Neuron (in vitro differentiated cells): Measurements from ENCODE around the gene DAZAP2.
"Not testable (repeated sequence)": the region's sequence is repeated elsewhere in the genome, so short reads cannot be mapped to it uniquely, and the experiment has no call there.

Experiments
- H2AFZ ChIP-seq: one replicate; pipeline ENCODE4 v1.6.1; 2013; ENCODE audit warnings: low read depth, mild to moderate bottlenecking, inconsistent platforms, low read length, moderate library complexity
- H3K27me3 ChIP-seq: one replicate; pipeline ENCODE4 v1.6.1; 2013; ENCODE audit warnings: low read length; ENCODE audit not compliant: insufficient read depth
- H3K36me3 ChIP-seq: one replicate; pipeline ENCODE4 v1.6.1; 2013; ENCODE audit warnings: low read length; ENCODE audit not compliant: insufficient read depth
- H3K4me1 ChIP-seq: one replicate; pipeline ENCODE4 v1.6.1; 2013; ENCODE audit warnings: low read length; ENCODE audit not compliant: insufficient read depth
- H3K4me3 ChIP-seq: 2 replicates; pipeline ENCODE4 v1.5.1; 2013; ENCODE audit warnings: mild to moderate bottlenecking, low read length, moderate library complexity
- H3K9me3 ChIP-seq: one replicate; pipeline ENCODE4 v1.6.1; 2013; ENCODE audit warnings: low read length

Gene DAZAP2

DNA sequence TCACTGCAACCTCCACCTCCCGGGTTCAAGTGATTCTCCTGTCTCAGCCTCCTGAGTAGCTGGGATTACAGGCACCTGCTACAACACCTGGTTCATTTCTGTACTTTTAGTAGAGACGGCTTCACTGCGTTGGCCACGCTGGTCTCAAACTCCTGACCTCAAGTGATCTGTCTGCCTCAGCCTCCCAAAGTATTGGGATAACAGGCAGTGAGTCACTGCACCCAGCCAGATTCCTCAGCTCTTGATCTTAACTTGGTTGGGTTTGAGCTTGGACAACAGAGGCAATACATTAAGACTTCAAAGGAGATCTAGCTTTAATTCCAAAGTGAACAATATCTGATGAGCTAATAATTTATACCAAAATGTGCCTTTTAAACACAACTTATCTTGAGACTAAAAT is 5.6 kb downstream of the DAZAP2 start:
- no peaks in the 10 kb centered on the region for H3K9me3 ChIP-seq
- H2AFZ ChIP-seq: no peak overlapping the region
- H3K4me3 ChIP-seq: no peak overlapping the region
- H3K4me1 ChIP-seq: peaks cover 12% of the 10 kb centered on the region
- no peaks in the 10 kb centered on the region for H3K27me3 ChIP-seq
- peaks cover 38% of the 10 kb centered on the region for H3K36me3 ChIP-seq

DNA sequence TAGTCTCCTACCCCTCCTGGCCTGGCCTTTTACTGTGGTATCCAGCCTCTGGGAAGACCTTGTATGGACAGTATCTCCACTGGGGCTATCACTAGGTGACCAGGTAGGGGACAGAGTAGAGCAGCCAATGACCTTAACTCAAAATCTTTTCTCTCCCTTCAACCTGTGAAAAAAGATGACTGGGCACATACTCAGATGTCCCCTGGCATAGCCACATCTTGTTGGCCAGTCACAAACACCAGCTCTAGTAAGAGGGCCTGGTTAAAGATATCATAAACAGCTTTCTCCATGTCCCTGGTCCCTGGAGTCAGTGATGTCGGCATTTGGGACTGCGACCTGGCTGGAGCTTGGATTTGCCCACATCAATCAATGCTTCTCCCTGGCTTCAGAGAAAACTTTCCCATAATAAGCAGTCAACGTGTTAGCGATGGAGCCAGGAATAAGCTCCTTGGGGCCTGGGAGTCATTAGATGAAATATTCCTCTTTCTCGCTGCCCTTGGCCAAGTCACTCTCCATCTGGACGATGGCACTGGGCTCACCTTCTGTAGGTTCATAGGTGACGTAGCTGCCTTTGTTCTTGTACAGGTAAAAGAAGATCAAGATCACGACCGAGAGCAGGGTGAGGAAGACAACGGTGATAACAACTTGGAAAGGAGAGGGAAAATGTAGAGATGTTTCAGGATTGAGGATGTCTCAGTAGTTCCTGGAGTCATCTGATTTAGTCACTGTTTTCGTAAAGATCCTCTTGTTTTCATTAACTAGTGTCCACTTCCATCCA is 7.0 kb downstream of the DAZAP2 start:
- Histone ChIP-seq H3K4me1 (peaks cover 6% of the 10 kb centered on the region), H2AFZ (no peak overlapping the region), H3K36me3 (peaks cover 30% of the 10 kb centered on the region), H3K27me3 (no peaks in the 10 kb centered on the region), H3K4me3 (no peak overlapping the region), H3K9me3 (no peaks in the 10 kb centered on the region)

DNA sequence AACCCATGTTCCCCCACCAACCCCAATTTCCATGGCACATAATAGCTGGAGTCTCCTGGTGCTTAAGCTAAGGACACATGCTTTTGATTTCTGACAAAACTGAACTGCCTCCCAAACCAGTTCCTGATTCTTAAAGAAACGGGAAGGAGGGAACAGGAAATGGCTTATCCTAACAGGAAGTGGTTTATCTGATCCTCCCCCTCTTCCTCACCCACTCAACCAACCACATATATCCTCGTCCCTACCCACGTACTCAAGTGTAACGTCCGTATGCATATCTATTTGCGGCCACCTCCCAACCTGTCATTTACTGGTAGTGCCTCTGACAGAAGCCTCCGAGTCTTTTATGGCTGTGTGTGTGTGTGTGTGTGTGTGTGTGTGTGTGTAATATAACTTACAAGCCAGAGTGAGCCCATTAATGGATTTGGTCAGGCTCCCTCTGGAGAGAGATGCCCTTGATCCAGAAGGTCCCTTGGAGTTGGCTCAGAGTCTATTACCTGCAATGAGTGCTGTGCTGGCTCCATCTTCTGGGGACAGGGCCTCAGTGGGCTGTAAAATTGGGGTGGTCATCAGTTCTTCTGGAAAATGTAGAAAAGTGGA is 7.7 kb downstream of the DAZAP2 start:
- H3K36me3 ChIP-seq: peaks cover 23% of the 10 kb centered on the region

DNA sequence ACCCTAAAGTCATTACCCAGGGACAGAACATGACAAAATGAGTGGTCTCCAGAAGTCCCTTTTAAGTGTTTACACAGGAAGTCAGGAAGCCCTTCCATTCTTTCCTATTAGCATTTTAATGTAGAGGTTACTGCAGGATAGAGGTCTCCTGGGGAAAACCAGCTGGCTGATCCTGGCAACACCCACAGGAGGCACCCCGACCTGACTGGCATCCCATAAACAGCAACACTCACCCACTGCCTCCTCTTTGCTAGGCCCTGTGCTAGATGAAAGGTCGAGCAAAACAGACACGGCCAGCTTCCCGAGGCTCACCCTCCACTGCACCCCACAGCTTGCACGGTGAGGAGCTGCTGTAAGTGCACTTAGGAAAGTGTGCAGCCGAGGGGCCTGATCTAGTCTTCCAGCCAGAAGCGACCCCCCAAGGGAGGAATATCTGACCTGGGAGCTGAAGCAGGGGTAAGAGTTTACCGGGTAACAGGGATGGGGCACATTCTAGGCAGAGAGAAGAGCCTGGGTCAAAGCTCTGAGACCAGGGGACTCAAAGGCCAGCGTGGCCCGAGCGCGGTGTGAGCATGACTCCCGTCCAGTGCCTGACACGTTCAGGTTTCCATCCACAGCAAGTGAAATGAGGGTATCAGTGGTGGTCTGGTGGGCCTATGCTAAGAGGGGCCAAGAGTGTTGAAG is 9.0 kb downstream of the DAZAP2 start:
- H3K36me3 ChIP-seq: peaks cover 11% of the 10 kb centered on the region
- H3K4me3 ChIP-seq: no peak overlapping the region
- H3K9me3 ChIP-seq: no peaks in the 10 kb centered on the region
- H2AFZ ChIP-seq: no peak overlapping the region
- H3K4me1 ChIP-seq: peaks cover 6% of the 10 kb centered on the region
- H3K27me3 ChIP-seq: no peaks in the 10 kb centered on the region

More for the DNA sequence above, 7.7 kb downstream of the DAZAP2 start:
- no peaks in the 10 kb centered on the region for H3K27me3 ChIP-seq
- no peak overlapping the region for H3K4me3 ChIP-seq
- no peaks in the 10 kb centered on the region for H3K9me3 ChIP-seq
- peaks cover 6% of the 10 kb centered on the region for H3K4me1 ChIP-seq
- no peak overlapping the region for H2AFZ ChIP-seq

DNA sequence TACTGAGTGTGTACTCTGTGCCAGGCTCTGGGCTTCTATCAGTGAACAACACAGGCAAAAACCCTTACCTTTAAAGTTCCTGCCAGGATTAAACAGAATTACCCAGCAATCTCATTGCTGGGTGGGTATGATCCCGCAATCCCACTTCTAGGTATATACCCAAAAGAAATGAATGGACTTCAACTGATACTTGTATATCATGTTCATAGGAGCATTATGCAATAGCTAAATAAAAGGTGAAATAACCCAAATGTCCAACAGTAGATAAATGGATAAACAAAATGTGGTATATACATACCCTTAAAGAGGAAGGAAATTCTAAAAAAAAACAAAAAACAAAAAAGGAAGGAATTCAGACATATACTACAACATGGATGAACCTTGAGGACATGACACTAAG is 14.7 kb downstream of the DAZAP2 start:
- H3K4me1 ChIP-seq: no peaks in the 10 kb centered on the region

DNA sequence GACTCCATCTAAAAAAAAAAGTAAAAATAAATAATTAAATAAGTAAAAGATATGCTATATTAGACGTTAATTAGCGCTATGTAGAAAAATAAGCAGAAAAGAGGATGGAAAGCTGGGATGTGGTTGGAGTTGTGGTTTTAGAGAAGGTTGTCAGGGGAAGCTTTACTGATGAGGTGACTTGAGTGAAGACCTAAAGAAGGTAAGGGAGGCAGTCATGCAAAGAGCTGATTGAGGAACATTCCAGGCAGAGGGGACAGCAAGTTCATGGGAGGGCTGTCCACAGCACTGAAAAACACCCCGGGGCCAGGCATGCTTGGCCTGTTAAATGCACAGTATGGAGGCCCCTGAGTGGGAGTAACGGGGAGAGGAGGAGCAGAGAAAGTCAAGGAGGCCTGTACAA is 15.9 kb downstream of the DAZAP2 start:
- Histone ChIP-seq H3K4me1 (no peaks in the 10 kb centered on the region), H3K36me3 (no peaks in the 10 kb centered on the region), H3K4me3 (no peak overlapping the region), H3K9me3 (no peaks in the 10 kb centered on the region), H2AFZ (no peak overlapping the region), H3K27me3 (no peaks in the 10 kb centered on the region)

More for the DNA sequence above, 14.7 kb downstream of the DAZAP2 start:
- Histone ChIP-seq H3K27me3 (no peaks in the 10 kb centered on the region), H3K36me3 (no peaks in the 10 kb centered on the region), H2AFZ (no peak overlapping the region), H3K4me3 (no peak overlapping the region), H3K9me3 (no peaks in the 10 kb centered on the region)

DNA sequence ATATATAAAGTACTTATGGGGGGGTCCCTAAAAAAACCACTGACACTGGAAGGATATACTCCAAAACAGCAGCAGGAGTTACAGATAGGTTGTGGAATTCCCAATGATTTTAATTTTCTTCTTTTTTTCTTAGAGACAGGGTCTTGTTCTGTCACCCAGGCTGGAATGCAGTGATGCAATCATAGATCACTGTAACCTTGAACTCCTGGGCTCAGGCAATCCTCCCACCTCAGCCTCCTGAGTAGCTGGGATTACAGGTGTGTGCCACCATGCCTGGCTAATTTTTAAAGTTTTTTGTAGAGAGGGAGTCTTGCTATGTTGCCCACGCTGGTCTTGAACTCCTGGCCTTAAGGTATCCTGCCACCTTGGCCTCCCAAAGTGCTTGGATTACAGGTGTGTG is 21.0 kb downstream of the DAZAP2 start:
- not testable (repeated sequence) for H2AFZ ChIP-seq, H3K4me3 ChIP-seq, H3K4me1 ChIP-seq, H3K9me3 ChIP-seq, H3K27me3 ChIP-seq, H3K36me3 ChIP-seq

DNA sequence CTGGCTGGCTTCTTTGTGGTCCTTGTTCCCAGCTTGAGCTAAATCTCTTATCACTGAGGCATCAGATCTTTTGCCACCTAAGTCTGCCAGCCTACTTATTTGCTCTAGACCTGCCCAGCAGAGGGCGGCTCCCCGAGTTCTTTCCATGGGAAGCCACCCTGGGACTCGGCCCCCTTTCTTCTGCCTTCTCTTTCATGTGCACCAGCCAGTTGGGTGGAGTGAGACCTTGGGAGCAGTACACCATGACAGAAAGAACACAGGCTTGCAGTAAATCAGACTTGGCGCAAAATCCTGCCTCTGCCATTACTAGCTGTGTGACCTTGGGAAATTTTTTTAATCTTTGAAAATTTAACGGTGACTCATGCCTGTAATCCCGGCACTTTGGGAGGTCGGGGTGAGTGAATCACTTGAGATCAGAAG is 24.1 kb downstream of the DAZAP2 start:
- no peaks in the 10 kb centered on the region for H3K9me3 ChIP-seq
- H3K4me3 ChIP-seq: no peak overlapping the region
- peaks cover 3% of the 10 kb centered on the region for H3K27me3 ChIP-seq
- no peaks in the 10 kb centered on the region for H3K4me1 ChIP-seq
- no peaks in the 10 kb centered on the region for H3K36me3 ChIP-seq
- H2AFZ ChIP-seq: no peak overlapping the region

DNA sequence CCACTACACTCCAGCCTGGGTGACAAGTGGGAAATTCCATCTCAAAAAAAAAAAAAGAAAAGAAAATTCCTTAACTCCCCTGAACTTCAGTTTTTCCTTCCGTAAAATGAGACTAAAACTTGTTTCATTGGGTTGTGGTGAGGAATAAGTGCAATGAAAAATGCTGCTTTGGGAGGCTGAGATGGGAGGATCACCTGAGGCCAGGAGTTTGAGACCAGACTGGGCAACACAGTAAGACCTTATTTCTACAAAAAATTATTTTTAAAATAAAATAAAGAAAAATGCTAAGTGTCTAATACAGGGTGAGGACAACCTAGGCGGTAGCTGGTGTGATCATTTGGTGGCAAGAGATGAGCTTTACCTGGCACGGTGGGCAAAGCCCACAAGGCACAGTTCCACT is 24.7 kb downstream of the DAZAP2 start:
- Histone ChIP-seq H2AFZ (no peak overlapping the region), H3K9me3 (no peaks in the 10 kb centered on the region), H3K27me3 (peaks cover 9% of the 10 kb centered on the region), H3K4me1 (no peaks in the 10 kb centered on the region), H3K36me3 (no peaks in the 10 kb centered on the region), H3K4me3 (no peak overlapping the region)

DNA sequence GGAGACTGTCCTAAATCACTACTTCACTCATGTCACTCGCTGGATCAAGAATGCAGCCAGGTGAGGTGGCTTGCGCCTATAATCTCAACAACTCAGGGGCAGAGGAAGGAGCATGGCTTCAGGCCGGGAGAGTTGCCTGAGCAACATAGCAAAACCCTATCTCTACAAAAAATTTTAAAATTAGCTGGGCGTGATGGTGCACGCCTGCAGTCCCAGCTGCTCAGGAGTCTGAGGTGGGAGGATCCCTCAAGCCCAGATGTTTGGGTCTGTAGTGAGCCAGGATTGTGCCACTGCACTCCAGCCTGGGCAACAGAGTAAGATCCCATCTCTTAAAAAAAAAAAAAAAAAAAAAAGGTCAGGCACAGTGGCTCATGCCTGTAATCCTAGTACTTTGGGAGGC is 25.7 kb downstream of the DAZAP2 start:
- H3K4me3 ChIP-seq: no peak overlapping the region
- H3K27me3 ChIP-seq: peaks cover 18% of the 10 kb centered on the region
- no peaks in the 10 kb centered on the region for H3K4me1 ChIP-seq
- H3K9me3 ChIP-seq: no peaks in the 10 kb centered on the region
- no peaks in the 10 kb centered on the region for H3K36me3 ChIP-seq
- H2AFZ ChIP-seq: no peak overlapping the region

DNA sequence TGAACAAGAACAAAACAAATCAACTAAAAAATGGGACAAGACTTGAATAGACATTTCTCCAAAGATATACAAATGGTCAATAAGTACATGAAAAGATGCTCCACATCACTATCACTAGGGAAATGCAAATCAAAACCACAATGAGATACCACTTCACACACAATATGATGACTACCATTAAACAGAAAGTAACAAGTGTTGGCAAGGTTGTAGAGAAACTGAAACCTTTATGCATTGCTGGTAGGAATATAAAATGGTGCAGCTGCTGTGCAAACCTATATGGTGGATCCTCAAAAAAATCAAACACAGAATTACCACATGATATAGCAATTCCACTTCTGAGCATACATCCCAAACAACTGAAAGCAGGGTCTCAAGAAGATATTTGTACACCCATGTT is 26.4 kb downstream of the DAZAP2 start:
- Histone ChIP-seq H3K27me3 (peaks cover 22% of the 10 kb centered on the region), H3K4me3 (no peak overlapping the region), H3K9me3 (no peaks in the 10 kb centered on the region), H2AFZ (no peak overlapping the region), H3K36me3 (no peaks in the 10 kb centered on the region), H3K4me1 (no peaks in the 10 kb centered on the region)

DNA sequence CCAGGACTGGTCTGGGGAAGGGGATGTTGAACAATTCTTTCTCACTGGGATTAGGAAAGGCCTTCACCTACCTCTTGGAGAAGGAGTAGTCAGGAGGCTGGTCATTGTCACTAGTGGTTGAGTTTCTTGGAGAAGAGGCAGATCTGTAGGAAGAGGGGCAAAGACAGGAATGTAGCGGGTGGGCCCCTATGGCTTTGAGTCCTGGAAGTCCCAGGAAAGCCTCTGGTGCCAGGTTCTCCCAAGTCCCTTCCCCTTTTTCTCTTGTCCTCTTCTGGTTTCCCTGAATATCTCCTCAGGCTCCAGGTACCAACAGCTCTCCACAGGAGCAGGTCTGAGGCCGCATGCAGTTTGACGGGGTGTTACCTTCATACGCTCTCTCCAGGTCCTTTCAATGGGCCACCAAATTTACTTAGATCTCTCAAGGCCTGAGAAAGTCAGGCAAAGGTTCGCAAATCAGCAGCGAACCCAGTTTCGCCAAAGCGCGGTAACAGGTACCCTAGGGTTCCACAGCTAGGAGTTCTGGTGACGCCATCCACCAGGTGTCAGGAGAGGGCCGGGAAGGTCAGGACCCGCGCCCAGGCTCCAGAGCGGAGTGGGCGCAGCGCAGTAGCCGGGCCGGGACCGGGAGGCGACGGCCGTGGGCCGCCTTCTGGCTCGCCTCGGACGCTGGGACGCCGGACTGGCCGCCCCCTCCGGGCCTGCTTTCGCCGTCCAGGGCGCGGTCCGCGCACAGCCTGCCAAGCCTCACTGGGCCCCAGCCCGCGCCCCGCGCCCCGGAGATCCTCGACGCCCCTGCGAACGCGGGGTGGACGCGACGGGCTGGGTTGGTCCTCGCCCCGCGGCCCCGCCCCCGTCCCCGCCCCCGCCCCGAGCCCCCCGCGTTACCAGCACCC is 30.8 kb downstream of the DAZAP2 start:
- Histone ChIP-seq H3K4me1 (peaks cover 6% of the 10 kb centered on the region), H3K9me3 (no peaks in the 10 kb centered on the region), H2AFZ (no peak overlapping the region), H3K4me3 (peak overlapping the region; percentile 45), H3K27me3 (peaks cover 38% of the 10 kb centered on the region), H3K36me3 (no peaks in the 10 kb centered on the region)
